PC-9 (cell line): ENCODE results near the gene USH2A.

ENCODE experiments used
- CTCF ChIP-seq: fragments of 200-600 bp; sonication (generic); conservative IDR thresholded peaks from 2 replicates; pipeline ENCODE4 v1.6.1; 2017; ENCODE audit warnings: mixed run types, antibody characterized with exemption, mild to moderate bottlenecking, moderate library complexity
- EZH2 ChIP-seq: fragments of 200-600 bp; sonication (generic); IDR thresholded peaks from 2 replicates; pipeline ENCODE4 v1.8.0; 2017; ENCODE audit warnings: antibody characterized with exemption, low read depth

- TF ChIP-seq CTCF (no peak), EZH2 (no peak)
Measured at GRCh38 chr1:215631489-215631888, 791.8 kb downstream of the USH2A start.
